Activated CD8-positive, alpha-beta memory T cell treated with anti-CD3 and anti-CD28 coated beads for 24 hours (primary cell): ENCODE data around the gene ZEB1.
"Not testable (repeated sequence)": the region's sequence is repeated elsewhere in the genome, so short reads cannot be mapped to it uniquely, and the experiment has no call there.

Experiments
- DNase-seq: peaks from one replicate; pipeline ENCODE4 v3.0.0-alpha.2; 2020

Gene ZEB1

GRCh38 chr10:31427334-31427733 lies 108.3 kb downstream of the ZEB1 start:
- DNase-seq = not testable (repeated sequence)

GRCh38 chr10:31428499-31428898 lies 109.5 kb downstream of the ZEB1 start:
- DNase-seq = not testable (repeated sequence)

GRCh38 chr10:31431021-31431420 lies 112.0 kb downstream of the ZEB1 start:
- DNase-seq = no peak

- DNase-seq = no peak
Observed at GRCh38 chr10:31437959-31438358, 118.9 kb downstream of the ZEB1 start.

GRCh38 chr10:31451766-31452165 lies 132.8 kb downstream of the ZEB1 start:
- DNase-seq = no peak

- DNase-seq = no peak
Observed at GRCh38 chr10:31456468-31456867, 137.5 kb downstream of the ZEB1 start.

GRCh38 chr10:31457858-31458257 lies 138.8 kb downstream of the ZEB1 start:
- no peak for DNase-seq

GRCh38 chr10:31458974-31459373 lies 140.0 kb downstream of the ZEB1 start:
- no peak for DNase-seq

- DNase-seq = no peak
Observed at GRCh38 chr10:31460242-31460641, 141.2 kb downstream of the ZEB1 start.

GRCh38 chr10:31464552-31464951 lies 145.5 kb downstream of the ZEB1 start:
- DNase-seq = no peak

- no peak for DNase-seq
Observed at GRCh38 chr10:31466313-31466712, 147.3 kb downstream of the ZEB1 start.

GRCh38 chr10:31467791-31468535 lies 148.9 kb downstream of the ZEB1 start:
- no peak for DNase-seq

GRCh38 chr10:31468536-31468859 lies 149.5 kb downstream of the ZEB1 start:
- no peak for DNase-seq

- DNase-seq = no peak
Observed at GRCh38 chr10:31475519-31475918, 156.5 kb downstream of the ZEB1 start.

- DNase-seq = no peak
Observed at GRCh38 chr10:31476088-31476487, 157.1 kb downstream of the ZEB1 start.

GRCh38 chr10:31477584-31477983 lies 158.6 kb downstream of the ZEB1 start:
- no peak for DNase-seq

GRCh38 chr10:31479752-31480151 lies 160.7 kb downstream of the ZEB1 start:
- DNase-seq = no peak

- no peak for DNase-seq
Observed at GRCh38 chr10:31483546-31483945, 164.5 kb downstream of the ZEB1 start.

GRCh38 chr10:31484431-31485135 lies 165.6 kb downstream of the ZEB1 start:
- no peak for DNase-seq

GRCh38 chr10:31490858-31491504 lies 172.0 kb downstream of the ZEB1 start:
- DNase-seq = no peak

GRCh38 chr10:31507427-31507826 lies 188.4 kb downstream of the ZEB1 start:
- no peak for DNase-seq

GRCh38 chr10:31508234-31508633 lies 189.2 kb downstream of the ZEB1 start:
- no peak for DNase-seq

GRCh38 chr10:31508882-31509281 lies 189.9 kb downstream of the ZEB1 start:
- DNase-seq = no peak

- DNase-seq = no peak
Observed at GRCh38 chr10:31509989-31510388, 191.0 kb downstream of the ZEB1 start.
